Kidney (tissue), 14 donors: ENCODE measurements around the gene ZNF506. TPM values are rescaled to one million over a fixed set of nuclear protein-coding genes. Genes with fewer than 3 reads are reported as not detected.
"Not testable (repeated sequence)": the region's sequence is repeated elsewhere in the genome, so short reads cannot be mapped to it uniquely, and the experiment has no call there.

Experiments
- DNase-seq, 5 donors: peaks; one replicate each; pipeline ENCODE4 v3.0.0-alpha.2; 2013 to 2020
- FAIRE-seq: peaks from 2 replicates; lab custom pipeline; 2012; peaks lifted over from hg19 to GRCh38; lab: Jason Lieb, UNC
- H3K27ac ChIP-seq, 2 donors: one replicate each; pipeline ENCODE4 v1.7.0; 2013; ENCODE audit warnings: low read depth in 2 of 2, low read length in 2 of 2, inconsistent platforms in 1 of 2
- H3K27me3 ChIP-seq: one replicate; pipeline ENCODE4 v1.7.1; 2013; ENCODE audit warnings: low read length, inconsistent platforms; ENCODE audit not compliant: control insufficient read depth, insufficient read depth
- H3K36me3 ChIP-seq, 3 donors: one replicate each; pipeline versions ENCODE4 v1.7.0 to v1.7.1; 2013; ENCODE audit warnings: low read length in 3 of 3, control low read depth in 1 of 3, inconsistent platforms in 1 of 3; ENCODE audit not compliant: insufficient read depth in 3 of 3, control insufficient read depth in 2 of 3
- H3K4me1 ChIP-seq, 3 donors: one replicate each; pipeline versions ENCODE4 v1.7.0 to v1.7.1; 2013; ENCODE audit warnings: low read length in 3 of 3, inconsistent platforms in 1 of 3, low read depth in 1 of 3; ENCODE audit not compliant: control insufficient read depth in 2 of 3, insufficient read depth in 2 of 3
- H3K4me3 ChIP-seq, 3 donors: one replicate each; pipeline versions ENCODE4 v1.7.0 to v1.8.1; 2013; ENCODE audit warnings: low read length in 3 of 3, control low read depth in 1 of 3, inconsistent platforms in 1 of 3
- H3K9ac ChIP-seq, 3 donors: one replicate each; pipeline versions ENCODE4 v1.7.0 to v1.7.1; 2013; ENCODE audit warnings: low read length in 3 of 3, control low read depth in 1 of 3, inconsistent platforms in 1 of 3
- H3K9me3 ChIP-seq, 3 donors: one replicate each; pipeline versions ENCODE4 v1.7.0 to v1.7.1; 2013; ENCODE audit warnings: low read length in 3 of 3, control low read depth in 1 of 3, inconsistent platforms in 1 of 3; ENCODE audit not compliant: control insufficient read depth in 2 of 3, insufficient read depth in 1 of 3
- intact Hi-C: fragments of 100-400 bp; cut with DNase I; formaldehyde crosslinking; loops from one replicate; pipeline ENCODE4 v1.11.1; 2022
- polyA plus RNA-seq: library from polyadenylated mRNA; stranded (reverse); fragments of 350-450 nt; fragmentation: Illumina TruSeq; extraction: RNeasy Lipid Tissue Mini Kit (QIAGEN cat#74804); gene quantifications from one replicate; pipeline ENCODE4 v1.2.3, GENCODE V29; 2014; ENCODE audit warnings: low read depth, low replicate concordance; ENCODE audit not compliant: insufficient read depth
- total RNA-seq: library from RNA; stranded (reverse); fragmentation: NEBNext Ultra II Directional; extraction: Animal tissue kit (Norgen Biotek cat#: 25700); gene quantifications from one replicate; pipeline ENCODE4 v1.2.1, GENCODE V29; 2021
- TF ChIP-seq, protein P1 (sequence below): IDR thresholded peaks from 3 replicates; pipeline ENCODE4 v1.5.1; 2012; ENCODE audit warnings: mild to moderate bottlenecking, moderate library complexity, borderline replicate concordance; ENCODE audit not compliant: insufficient read depth; ENCODE audit errors: extremely low read depth
- donor health status: control.
- donor health status: control.
- donor health status: control.
- donor health status: control.
- donor health status: control.
- donor health status: DM: yes; HTN: yes; CAD: no.
- donor health status: Normal renal cell carcinoma (clear cell type).

Gene ZNF506
- total and polyA plus RNA-seq, 2 donors from 2014 or later: 7.4 to 37.8 TPM

DNA sequence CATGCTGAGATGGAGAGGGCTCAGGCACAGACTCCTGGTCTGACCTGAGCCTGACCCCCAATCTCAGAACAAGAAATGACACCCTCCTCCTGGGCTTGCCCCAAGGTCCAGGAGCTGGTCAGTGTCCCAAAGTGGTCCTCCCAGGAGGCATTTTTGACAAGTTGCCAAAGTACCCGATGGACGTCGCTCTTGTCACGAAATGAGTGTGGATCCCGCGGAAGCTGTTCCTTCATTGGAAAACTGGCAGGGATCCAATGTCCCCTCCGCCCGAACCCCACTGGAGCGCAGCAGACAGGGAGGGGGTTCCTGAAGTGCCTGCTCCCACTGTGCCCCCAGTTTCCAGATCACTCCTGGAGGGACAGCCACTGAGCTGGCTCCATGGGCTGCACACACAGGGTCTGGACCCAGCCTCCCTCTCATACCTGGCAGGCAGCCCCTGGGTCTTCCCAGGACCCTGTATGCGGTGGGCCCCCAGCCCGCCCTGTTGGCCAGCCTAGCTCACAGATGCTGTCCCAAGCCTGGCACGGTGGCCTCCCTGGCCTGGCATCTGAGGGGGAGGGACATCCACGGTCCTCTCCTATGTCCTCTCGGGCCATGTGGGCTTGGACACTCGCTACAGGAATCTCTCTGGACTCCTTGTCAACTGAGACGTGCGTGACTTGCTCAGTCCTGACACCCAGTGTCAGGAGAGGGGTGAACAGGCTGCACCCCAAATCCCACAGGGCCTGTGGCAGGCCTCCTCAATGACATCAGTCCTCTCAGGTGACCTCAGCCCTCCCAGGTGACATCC lies 75.9 kb downstream of the ZNF506 start:
- TF ChIP-seq, protein P1, sequence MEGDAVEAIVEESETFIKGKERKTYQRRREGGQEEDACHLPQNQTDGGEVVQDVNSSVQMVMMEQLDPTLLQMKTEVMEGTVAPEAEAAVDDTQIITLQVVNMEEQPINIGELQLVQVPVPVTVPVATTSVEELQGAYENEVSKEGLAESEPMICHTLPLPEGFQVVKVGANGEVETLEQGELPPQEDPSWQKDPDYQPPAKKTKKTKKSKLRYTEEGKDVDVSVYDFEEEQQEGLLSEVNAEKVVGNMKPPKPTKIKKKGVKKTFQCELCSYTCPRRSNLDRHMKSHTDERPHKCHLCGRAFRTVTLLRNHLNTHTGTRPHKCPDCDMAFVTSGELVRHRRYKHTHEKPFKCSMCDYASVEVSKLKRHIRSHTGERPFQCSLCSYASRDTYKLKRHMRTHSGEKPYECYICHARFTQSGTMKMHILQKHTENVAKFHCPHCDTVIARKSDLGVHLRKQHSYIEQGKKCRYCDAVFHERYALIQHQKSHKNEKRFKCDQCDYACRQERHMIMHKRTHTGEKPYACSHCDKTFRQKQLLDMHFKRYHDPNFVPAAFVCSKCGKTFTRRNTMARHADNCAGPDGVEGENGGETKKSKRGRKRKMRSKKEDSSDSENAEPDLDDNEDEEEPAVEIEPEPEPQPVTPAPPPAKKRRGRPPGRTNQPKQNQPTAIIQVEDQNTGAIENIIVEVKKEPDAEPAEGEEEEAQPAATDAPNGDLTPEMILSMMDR: no peak
- FAIRE-seq (no peak), DNase-seq (peak in 2 of 5 donors; percentile 27 to 59)
- H3K27ac ChIP-seq: no peak overlapping the region
- intact Hi-C loops: no loop called here
- H3K9me3 ChIP-seq: no peaks in the 10 kb centered on the region
- no peak overlapping the region for H3K4me3 ChIP-seq
- no peaks in the 10 kb centered on the region for H3K4me1 ChIP-seq
- H3K9ac ChIP-seq: no peak overlapping the region
- H3K36me3 ChIP-seq: no peaks in the 10 kb centered on the region
- no peaks in the 10 kb centered on the region for H3K27me3 ChIP-seq

DNA sequence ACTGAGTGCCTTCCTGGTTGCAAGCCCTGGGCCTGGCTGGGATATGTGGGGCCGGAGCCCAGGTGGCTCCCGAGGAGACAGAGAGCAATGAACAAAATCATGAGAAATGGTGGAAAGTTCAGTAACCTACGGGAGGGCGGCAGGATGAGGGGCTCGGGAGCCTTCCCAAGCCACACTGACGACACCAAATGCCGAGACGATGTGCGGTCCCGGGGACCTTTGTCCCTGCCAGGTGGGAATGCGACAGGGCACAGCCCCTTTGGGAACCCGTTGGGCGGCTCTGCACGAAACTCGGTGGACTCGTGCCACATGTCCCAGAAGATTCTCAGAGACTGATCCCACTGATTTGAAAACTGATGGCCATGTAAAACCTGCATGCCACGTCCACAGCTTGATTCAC lies 76.9 kb downstream of the ZNF506 start:
- Histone ChIP-seq H3K9me3 (no peaks in the 10 kb centered on the region), H3K27me3 (no peaks in the 10 kb centered on the region), H3K27ac (no peak overlapping the region), H3K4me3 (no peak overlapping the region), H3K9ac (no peak overlapping the region), H3K36me3 (no peaks in the 10 kb centered on the region), H3K4me1 (no peaks in the 10 kb centered on the region)
- no peak for FAIRE-seq
- intact Hi-C loops: no loop called here
- DNase-seq: no peak
- TF ChIP-seq, protein P1: no peak

DNA sequence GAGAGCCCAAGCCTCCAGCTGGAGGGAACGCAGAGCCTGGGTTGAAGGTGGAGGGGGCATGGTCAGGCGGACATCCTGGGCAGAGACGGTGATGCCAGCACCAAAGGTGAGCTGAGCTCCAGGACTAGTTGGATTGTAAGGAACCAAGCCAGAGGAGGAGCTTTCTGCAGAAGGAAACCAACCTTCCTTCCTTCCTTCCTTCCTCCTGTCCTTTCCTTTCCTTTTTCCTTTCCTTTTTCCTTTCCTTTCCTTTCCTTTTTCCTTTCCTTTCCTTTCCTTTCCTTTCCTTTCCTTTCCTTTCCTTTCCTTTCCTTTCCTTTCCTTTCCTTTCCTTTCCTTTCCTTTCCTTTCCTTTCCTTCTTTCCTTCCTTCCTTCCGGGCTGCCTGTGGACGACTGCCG lies 77.6 kb downstream of the ZNF506 start:
- intact Hi-C loops, H3K9ac ChIP-seq, FAIRE-seq, DNase-seq, H3K9me3 ChIP-seq, H3K36me3 ChIP-seq, H3K27ac ChIP-seq, H3K4me3 ChIP-seq, H3K4me1 ChIP-seq, H3K27me3 ChIP-seq: not testable (repeated sequence)

DNA sequence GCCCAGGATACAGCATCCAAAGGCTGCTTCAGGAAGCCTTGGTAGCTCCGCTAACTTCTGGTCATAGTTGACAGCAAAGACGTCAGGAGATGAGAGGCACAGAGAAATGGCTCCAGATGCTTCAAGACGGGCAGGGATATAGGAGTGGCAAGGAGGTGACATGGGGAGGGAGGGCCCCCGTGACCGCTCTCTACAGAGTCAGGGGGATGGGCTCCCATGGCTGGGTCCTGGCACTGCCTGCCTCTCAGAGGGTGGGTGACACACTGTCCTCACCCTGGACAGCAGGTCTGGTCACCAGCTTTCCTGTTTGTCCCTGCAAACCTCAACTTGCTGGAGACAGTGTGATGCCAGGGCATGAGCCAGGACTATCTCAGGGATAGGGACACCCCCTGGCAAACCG lies 78.4 kb downstream of the ZNF506 start:
- H3K27me3 ChIP-seq: no peaks in the 10 kb centered on the region
- no peak overlapping the region for H3K9ac ChIP-seq
- FAIRE-seq (no peak), DNase-seq (no peak)
- no peak overlapping the region for H3K4me3 ChIP-seq
- no peaks in the 10 kb centered on the region for H3K4me1 ChIP-seq
- TF ChIP-seq, protein P1: no peak
- intact Hi-C loops: no loop called here
- H3K27ac ChIP-seq: no peak overlapping the region
- no peaks in the 10 kb centered on the region for H3K9me3 ChIP-seq
- no peaks in the 10 kb centered on the region for H3K36me3 ChIP-seq
